ENCODE data around the gene CNKSR3. TPM values are rescaled to one million over a fixed set of nuclear protein-coding genes. Genes with fewer than 3 reads are reported as not detected.

Gene CNKSR3
- total RNA-seq, 1 donor from 2014 or later = 12.1 TPM

DNA sequence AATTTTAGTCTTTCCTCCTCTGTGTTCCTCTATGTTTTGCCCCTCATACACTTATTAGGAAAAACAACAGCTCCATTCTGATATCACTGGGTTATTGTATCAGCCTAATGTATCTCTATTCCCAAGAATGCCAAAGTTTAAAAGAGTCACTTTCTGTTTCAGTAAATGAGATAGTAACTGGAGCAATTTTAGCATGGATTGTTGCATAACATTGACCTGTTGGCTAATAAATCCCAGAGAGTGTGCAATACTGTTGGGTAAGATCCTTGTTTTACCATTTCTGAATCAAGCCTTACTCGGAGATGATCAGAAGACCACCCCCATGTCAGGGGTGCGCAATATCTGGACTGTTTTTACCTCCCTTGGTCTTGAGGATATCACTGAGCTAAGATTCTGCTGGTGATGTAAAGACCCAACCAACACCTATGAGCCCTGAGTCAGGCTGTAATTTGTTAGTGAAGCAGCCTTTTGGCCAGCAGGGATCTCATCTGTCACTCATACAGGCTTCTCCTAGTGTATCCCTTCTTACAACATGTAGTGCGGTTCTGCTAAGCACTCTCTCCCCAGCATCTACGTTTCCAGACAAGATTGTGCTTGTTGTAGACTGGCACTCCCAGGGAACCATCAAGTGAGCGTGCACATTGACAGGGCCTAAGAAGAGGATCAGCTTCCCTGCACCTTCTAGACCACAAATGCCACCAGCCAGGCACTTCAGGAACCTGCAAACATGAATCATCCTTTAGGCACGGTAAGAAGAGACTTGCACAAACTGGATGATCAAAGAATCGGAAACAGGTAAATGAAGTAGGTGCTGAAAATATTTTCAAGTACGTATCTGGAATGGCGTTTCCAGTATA, 142.4 kb downstream of the CNKSR3 start:
- TF ChIP-seq, protein P1, sequence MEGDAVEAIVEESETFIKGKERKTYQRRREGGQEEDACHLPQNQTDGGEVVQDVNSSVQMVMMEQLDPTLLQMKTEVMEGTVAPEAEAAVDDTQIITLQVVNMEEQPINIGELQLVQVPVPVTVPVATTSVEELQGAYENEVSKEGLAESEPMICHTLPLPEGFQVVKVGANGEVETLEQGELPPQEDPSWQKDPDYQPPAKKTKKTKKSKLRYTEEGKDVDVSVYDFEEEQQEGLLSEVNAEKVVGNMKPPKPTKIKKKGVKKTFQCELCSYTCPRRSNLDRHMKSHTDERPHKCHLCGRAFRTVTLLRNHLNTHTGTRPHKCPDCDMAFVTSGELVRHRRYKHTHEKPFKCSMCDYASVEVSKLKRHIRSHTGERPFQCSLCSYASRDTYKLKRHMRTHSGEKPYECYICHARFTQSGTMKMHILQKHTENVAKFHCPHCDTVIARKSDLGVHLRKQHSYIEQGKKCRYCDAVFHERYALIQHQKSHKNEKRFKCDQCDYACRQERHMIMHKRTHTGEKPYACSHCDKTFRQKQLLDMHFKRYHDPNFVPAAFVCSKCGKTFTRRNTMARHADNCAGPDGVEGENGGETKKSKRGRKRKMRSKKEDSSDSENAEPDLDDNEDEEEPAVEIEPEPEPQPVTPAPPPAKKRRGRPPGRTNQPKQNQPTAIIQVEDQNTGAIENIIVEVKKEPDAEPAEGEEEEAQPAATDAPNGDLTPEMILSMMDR (IDR thresholded peaks at IDR 0.05; ENCODE audit: insufficient read depth, low read length, poor library complexity, severe bottlenecking) = no peak
- Histone ChIP-seq H3K4me3 (ENCODE audit: low read depth, low read length) (no peak overlapping the region), H3K36me3 (ENCODE audit: control insufficient read depth, insufficient read depth, low read length) (no peaks in the 10 kb centered on the region), H3K27me3 (ENCODE audit: control insufficient read depth, insufficient read depth, low read length) (no peaks in the 10 kb centered on the region)
- no peak for DNase-seq (ENCODE audit: low read depth)

DNA sequence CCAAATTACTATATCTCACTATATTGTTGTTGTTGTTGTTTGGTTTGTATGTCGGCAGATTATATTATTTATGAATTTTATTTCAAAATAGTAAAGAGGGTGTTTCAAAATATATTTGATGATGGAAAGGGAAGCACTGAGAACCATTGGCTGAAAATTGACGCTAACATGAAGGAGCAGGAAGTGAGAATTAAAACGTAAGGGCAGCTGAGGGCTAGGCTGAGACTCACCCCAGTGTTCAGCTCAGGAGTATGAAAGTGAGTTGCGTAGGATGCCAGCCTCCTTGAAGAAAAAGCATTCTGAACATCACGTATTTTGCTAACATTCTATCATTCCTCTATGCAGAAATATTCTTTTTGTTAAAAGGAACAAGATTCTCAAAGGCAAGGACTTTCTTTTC, 143.1 kb downstream of the CNKSR3 start:
- H3K27me3 ChIP-seq (ENCODE audit: control insufficient read depth, insufficient read depth, low read length) = no peaks in the 10 kb centered on the region
- no peak for DNase-seq (ENCODE audit: low read depth)
- H3K4me3 ChIP-seq (ENCODE audit: low read depth, low read length) = no peak overlapping the region
- no peaks in the 10 kb centered on the region for H3K36me3 ChIP-seq (ENCODE audit: control insufficient read depth, insufficient read depth, low read length)
- TF ChIP-seq, protein P1 (IDR thresholded peaks at IDR 0.05; ENCODE audit: insufficient read depth, low read length, poor library complexity, severe bottlenecking) = no peak

DNA sequence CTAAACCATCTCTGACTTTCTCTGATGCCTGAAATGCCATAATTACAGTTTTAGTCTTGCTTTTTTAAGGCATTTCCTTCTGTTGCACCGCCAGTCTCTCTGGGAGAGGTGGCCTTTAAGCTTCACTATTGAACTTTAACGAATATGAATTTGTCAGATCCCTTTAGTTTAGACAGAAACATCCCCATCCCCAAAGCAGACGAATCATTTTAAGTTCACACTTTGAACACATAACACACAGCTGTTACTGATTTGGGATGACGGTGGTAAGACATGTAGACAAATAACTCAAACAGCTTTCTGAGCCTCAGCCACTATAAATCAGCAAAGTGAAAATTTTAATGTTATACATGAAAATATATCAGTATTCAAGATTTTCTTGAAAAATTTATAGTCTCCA, 146.7 kb downstream of the CNKSR3 start:
- Histone ChIP-seq H3K4me3 (ENCODE audit: low read depth, low read length) (no peak overlapping the region), H3K36me3 (ENCODE audit: control insufficient read depth, insufficient read depth, low read length) (no peaks in the 10 kb centered on the region), H3K27me3 (ENCODE audit: control insufficient read depth, insufficient read depth, low read length) (no peaks in the 10 kb centered on the region)
- DNase-seq (ENCODE audit: low read depth) = no peak
- TF ChIP-seq, protein P1 (IDR thresholded peaks at IDR 0.05; ENCODE audit: insufficient read depth, low read length, poor library complexity, severe bottlenecking) = no peak

DNA sequence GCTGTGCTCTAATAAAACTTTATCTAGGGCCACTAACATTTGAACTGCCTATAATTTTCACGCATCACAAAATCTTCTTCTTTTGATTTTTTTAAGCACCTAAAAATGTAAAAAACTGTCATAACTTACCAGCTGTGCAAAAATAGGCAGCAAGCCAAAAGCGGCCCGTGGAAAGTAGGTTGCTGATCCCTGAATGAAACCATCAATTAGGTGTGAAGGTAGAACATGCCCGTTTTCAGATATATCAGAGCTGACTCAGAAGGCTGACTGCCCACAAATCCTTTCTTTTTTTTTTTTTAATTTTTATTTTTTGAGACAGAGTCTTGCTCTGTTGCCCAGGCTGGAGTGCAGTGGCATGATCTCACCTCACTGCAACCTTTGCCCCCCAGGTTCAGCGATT, 149.0 kb downstream of the CNKSR3 start:
- no peaks in the 10 kb centered on the region for H3K27me3 ChIP-seq (ENCODE audit: control insufficient read depth, insufficient read depth, low read length)
- no peak overlapping the region for H3K4me3 ChIP-seq (ENCODE audit: low read depth, low read length)
- no peak for DNase-seq (ENCODE audit: low read depth)
- TF ChIP-seq, protein P1 (IDR thresholded peaks at IDR 0.05; ENCODE audit: insufficient read depth, low read length, poor library complexity, severe bottlenecking) = no peak
- H3K36me3 ChIP-seq (ENCODE audit: control insufficient read depth, insufficient read depth, low read length) = no peaks in the 10 kb centered on the region

DNA sequence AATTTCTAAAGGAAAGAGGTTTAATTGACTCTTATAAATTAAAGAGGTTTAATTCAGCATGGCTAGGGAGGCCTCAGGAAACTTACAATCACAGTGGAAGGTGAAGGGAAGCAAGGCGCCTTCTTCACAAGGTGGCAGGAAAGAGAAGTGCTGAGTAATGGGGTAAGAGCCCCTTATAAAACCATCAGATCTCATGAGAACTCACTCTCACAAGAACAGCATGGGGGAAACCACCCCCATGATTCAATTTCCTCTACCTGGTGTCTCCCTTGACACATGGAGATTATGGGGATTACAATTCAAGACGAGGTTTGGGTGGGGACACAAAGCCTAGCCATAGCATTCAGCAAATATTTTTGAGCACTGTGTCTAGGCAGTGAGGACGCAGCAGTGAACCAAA, 150.0 kb downstream of the CNKSR3 start:
- DNase-seq (ENCODE audit: low read depth) = no peak
- no peaks in the 10 kb centered on the region for H3K36me3 ChIP-seq (ENCODE audit: control insufficient read depth, insufficient read depth, low read length)
- H3K4me3 ChIP-seq (ENCODE audit: low read depth, low read length) = no peak overlapping the region
- TF ChIP-seq, protein P1 (IDR thresholded peaks at IDR 0.05; ENCODE audit: insufficient read depth, low read length, poor library complexity, severe bottlenecking) = no peak
- H3K27me3 ChIP-seq (ENCODE audit: control insufficient read depth, insufficient read depth, low read length) = no peaks in the 10 kb centered on the region

DNA sequence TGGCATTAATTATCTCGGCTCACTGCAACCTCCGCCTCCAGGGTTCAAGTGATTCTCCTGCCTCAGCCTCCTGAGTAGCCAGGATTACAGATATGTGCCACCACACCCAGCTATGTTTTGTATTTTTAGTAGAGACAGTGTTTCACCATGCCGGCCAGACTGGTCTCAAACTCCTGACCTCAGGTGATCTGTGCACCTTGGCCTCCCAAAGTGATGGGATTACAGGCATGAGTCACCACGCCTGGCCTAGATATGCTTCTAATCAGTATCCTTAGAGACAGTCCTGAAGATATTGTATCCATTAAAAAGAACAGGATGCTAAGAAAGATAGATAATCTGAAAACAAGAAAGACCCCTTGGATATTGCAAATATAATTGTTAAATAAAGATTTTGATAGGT, 150.8 kb downstream of the CNKSR3 start:
- TF ChIP-seq, protein P1 (IDR thresholded peaks at IDR 0.05; ENCODE audit: insufficient read depth, low read length, poor library complexity, severe bottlenecking) = no peak
- DNase-seq (ENCODE audit: low read depth) = no peak
- no peaks in the 10 kb centered on the region for H3K36me3 ChIP-seq (ENCODE audit: control insufficient read depth, insufficient read depth, low read length)
- no peaks in the 10 kb centered on the region for H3K27me3 ChIP-seq (ENCODE audit: control insufficient read depth, insufficient read depth, low read length)
- no peak overlapping the region for H3K4me3 ChIP-seq (ENCODE audit: low read depth, low read length)

Measured in kidney epithelial cell (primary cell).